Measurements from ENCODE around the gene TUBGCP6.

GRCh38 chr22:50169774-50170341 lies 75.0 kb downstream of the TUBGCP6 start:
- TF ChIP-seq POLR2A (IDR thresholded peaks at IDR 0.05) (no peak), CTCF (IDR thresholded peaks at IDR 0.05) (no peak), POLR2AphosphoS5 (IDR thresholded peaks at IDR 0.05; ENCODE audit: insufficient read depth in 1 of 2, low read depth in 1 of 2) (no peak)
